Stimulated activated CD4-positive, alpha-beta T cell treated with anti-CD3 and anti-CD28 coated beads, Interleukin-12 subunit alpha, Interleukin-12 subunit beta, amount 100 ng/mL, for 24 hours (primary cell): ENCODE results near the gene C1QTNF1.

ENCODE experiments used
- DNase-seq, 2 experiments: peaks; one replicate each; pipeline ENCODE4 v3.0.0-alpha.2; 2020; ENCODE audit warnings: low read depth in 2 of 2

C1QTNF1 gene

DNA sequence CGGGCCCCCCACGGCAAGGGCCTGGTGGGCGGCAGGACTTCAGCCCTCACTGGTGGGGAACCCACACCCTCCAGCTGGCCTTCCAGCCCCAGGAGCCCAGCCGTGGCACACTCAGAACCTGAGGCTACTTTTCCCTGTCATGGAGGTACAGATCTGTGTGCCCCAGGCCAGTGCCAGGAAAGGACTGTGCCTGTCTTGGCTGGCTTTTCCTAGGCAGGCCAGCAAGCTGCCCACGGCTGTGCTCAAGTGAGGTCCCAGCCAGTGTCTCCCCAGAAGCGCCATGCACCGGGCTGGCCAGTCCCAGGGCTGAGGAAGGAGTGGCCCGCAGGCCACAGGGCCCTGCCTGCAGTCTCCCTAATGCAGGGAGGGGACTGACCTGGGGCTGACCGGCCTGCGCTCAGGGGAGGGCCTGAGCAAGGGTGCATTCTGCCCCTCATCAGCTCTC is 67.3 kb downstream of the C1QTNF1 start:
- no peak for DNase-seq

DNA sequence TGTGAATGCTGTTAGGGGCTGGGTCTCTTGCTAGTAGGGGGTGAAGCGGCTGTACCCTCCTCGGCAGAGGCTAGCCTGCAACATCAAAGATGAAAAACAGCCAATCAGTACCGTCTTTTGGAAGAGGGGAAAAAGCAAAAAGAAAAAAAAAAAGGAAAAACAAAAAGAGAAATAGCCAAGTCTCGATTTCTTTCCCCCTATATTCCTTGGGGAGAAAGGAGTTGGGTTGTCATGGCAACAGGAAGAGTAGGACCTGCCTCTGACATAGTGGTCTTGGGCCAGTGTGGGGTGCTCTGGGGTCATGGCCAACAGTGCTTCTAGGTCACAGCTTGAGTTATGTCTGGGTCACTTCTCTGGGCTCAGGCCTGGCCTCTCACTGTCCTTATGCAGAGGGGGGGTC is 68.6 kb downstream of the C1QTNF1 start:
- no peak for DNase-seq

DNA sequence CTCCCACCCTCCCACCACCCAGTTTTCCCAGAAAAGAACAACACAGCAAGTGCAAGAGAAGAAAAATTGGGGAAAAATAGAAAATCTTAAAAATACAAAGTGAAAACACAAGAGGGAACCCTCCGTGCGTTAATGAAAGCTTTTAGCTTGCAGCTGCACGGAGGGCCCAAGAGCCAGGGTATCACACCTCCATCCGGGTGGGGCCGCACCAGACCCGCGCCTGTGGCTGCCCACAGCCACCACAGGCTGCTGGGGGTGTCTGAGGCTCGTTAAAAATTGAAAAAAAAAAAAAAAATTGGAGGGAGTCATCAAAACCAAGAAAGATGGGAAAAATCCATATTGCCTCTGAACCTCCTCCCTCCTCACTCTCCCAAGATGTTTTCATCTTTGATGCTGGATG is 69.3 kb downstream of the C1QTNF1 start:
- DNase-seq: no peak

DNA sequence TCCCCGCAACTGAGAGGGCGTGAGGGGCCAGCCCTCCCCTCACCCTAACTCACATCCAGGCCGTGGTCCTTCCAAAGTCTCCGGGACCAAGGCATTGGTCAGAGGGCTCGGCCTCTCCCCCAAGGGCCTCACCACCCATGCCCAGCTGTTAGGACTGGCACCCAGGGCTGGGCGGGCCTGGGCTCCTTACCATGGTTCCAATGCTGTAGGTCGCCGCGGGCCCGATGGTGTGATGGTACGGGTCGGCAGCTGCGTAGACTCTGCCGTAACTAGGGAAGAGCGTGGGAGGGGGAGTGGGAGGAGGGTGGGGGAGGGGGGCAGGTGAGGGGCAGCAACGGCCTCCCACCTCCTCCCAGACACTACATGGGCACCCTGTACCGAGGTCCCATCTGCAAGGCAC is 70.3 kb downstream of the C1QTNF1 start:
- no peak for DNase-seq

DNA sequence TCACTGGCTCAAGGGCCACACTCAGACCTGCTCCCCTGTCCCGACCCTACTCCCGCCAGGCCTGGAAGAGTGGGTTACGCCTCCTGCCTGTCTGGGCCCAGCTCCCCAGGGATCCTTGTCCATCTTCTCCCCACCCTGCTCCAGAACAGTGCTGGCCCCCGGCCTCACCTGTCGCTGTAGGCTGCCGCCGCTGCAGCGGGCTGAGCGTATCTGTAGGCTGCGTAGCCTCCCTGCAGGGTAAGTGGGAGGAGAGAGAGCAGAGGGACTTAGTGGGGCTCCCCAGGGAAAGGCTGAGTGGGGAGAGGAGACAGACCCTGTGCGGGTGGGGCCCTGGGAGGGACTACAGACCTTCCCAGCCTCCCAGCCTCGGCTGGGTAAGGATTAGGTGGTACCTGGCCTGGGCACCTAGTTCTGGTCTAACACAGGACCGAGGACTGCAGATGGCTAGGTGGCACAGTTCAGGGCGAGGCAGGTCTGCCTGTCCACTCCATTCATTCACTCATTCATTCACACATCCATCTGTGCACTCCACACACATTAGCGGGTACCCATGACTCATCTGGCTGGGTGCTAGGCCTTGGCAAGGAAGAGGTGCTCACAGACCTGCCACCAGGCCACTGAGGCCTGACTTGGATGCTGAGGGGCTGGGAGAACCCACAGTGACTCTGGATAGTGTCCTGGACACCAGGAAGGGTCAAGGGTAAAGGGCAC is 71.5 kb downstream of the C1QTNF1 start:
- no peak for DNase-seq

DNA sequence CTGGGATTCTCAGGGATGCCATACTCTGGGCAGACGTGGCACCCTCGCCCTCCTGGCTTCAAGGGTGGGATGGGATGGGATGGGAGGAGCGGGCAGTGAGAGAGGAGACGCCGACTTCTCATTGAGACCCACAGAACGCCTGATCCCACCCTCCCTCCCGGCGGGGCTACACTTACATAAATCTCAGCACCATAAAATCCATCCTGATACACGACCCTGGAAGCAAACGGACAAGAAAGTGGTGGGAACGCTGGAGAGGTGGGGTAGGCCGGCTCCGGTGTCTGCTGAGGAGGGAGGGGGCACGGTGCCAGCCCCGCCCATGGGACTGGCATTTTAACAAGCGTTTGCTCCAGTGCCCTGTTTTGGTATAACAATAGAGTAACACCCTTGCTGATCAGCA is 72.5 kb downstream of the C1QTNF1 start:
- no peak for DNase-seq

- DNase-seq: no peak
Measured at GRCh38 chr17:79097226-79098055, 73.5 kb downstream of the C1QTNF1 start.

DNA sequence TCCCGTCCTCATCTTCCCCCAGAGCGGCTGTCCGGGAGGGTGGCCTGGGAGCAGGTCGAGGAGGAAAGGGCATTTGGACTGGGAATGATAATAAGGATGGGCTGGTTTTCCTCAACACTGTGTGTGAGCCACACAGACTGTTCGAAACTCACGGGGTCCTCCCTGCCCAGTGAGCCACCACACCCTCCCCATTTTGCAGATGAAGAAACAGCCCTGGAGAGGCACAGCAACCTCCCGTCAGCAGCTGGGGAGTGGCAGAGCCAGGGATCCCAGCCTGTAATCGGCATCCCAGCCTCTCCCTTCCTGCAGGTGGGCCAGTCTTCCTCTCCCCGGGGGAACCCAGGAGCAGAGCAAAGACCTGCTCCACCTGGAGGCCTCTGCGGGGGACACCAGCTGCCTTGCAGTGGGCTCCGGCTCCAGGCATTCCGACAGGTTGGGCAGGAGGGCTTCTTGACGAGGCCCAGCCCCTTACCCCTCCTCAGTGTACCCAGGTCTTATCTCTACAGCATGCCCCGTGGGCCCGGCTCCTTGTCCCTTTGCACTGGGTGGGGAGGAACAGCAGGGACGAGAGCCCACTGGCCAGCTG is 74.4 kb downstream of the C1QTNF1 start:
- no peak for DNase-seq
